GM23338 (cell line): ENCODE data around the gene DYRK1A. TPM values are rescaled to one million over a fixed set of nuclear protein-coding genes. Genes with fewer than 3 reads are reported as not detected.

Experiments used
- ATAC-seq: fragments of 200-7000 bp; cut with Tn5 transposase; 3 replicates; pipeline ENCODE4 v1.9.1; 2020
- DNase-seq: peaks from one replicate; pipeline ENCODE4 v3.0.0-alpha.2; 2015; ENCODE audit warnings: low spot score
- H2AFZ ChIP-seq: fragments of 200-600 bp; sonication (generic); 2 replicates; pipeline ENCODE4 v1.8.0; 2016; ENCODE audit warnings: antibody characterized with exemption, mild to moderate bottlenecking, moderate library complexity
- H3F3A ChIP-seq: fragments of 200-600 bp; sonication (generic); replicated peaks from 2 replicates; pipeline ENCODE4 v1.8.0; 2017; ENCODE audit warnings: antibody characterized with exemption, mixed run types, low read depth
- H3K27ac ChIP-seq: fragments of 200-600 bp; sonication (generic); 2 replicates; pipeline ENCODE4 v1.6.1; 2016; ENCODE audit warnings: low read depth
- H3K27me3 ChIP-seq: fragments of 200-600 bp; sonication (generic); 2 replicates; pipeline ENCODE4 v1.8.0; 2016; ENCODE audit warnings: mild to moderate bottlenecking, mixed run types, moderate library complexity; ENCODE audit not compliant: insufficient read depth
- H3K36me3 ChIP-seq: fragments of 200-600 bp; sonication (generic); 2 replicates; pipeline ENCODE4 v1.8.0; 2016; ENCODE audit warnings: mild to moderate bottlenecking; ENCODE audit not compliant: insufficient read depth
- H3K4me1 ChIP-seq: fragments of 200-600 bp; sonication (generic); 2 replicates; pipeline ENCODE4 v1.8.0; 2016; ENCODE audit warnings: mild to moderate bottlenecking, moderate library complexity; ENCODE audit not compliant: insufficient read depth
- H3K4me2 ChIP-seq: fragments of 200-600 bp; sonication (generic); 2 replicates; pipeline ENCODE4 v1.7.1; 2017; ENCODE audit warnings: mixed run types
- H3K4me3 ChIP-seq: fragments of 200-600 bp; sonication (generic); 2 replicates; pipeline ENCODE4 v1.6.1; 2016; ENCODE audit warnings: mixed run types
- H3K79me2 ChIP-seq: fragments of 200-600 bp; sonication (generic); replicated peaks from 2 replicates; pipeline ENCODE4 v1.8.0; 2017; ENCODE audit warnings: mild to moderate bottlenecking; ENCODE audit not compliant: insufficient read depth
- H3K9me2 ChIP-seq: fragments of 200-600 bp; sonication (generic); 2 replicates; pipeline ENCODE4 v1.8.0; 2017; ENCODE audit not compliant: insufficient read depth
- H4K20me1 ChIP-seq: fragments of 200-600 bp; sonication (generic); replicated peaks from 2 replicates; pipeline ENCODE4 v1.8.0; 2017; ENCODE audit warnings: mild to moderate bottlenecking; ENCODE audit not compliant: insufficient read depth
- H3K27ac Mint-ChIP-seq: 2 replicates; pipeline ENCODE4 v1.8.0; 2020; ENCODE audit warnings: inconsistent platforms, mild to moderate bottlenecking, moderate library complexity, mixed read lengths
- H3K27me3 Mint-ChIP-seq: 3 replicates; pipeline ENCODE4 v1.8.0; 2022; ENCODE audit warnings: low read depth, mild to moderate bottlenecking, moderate library complexity, mixed read lengths, inconsistent platforms; ENCODE audit not compliant: insufficient read depth, poor library complexity
- H3K36me3 Mint-ChIP-seq: 3 replicates; pipeline ENCODE4 v1.8.0; 2021; ENCODE audit warnings: low read depth, mild to moderate bottlenecking, inconsistent platforms, moderate library complexity, mixed read lengths
- H3K4me1 Mint-ChIP-seq: 3 replicates; pipeline ENCODE4 v1.8.0; 2020; ENCODE audit warnings: mild to moderate bottlenecking, inconsistent platforms, mixed read lengths
- H3K4me3 Mint-ChIP-seq: 3 replicates; pipeline ENCODE4 v1.8.0; 2021; ENCODE audit warnings: moderate library complexity, mild to moderate bottlenecking, inconsistent platforms, mixed read lengths
- H3K9me3 Mint-ChIP-seq: 3 replicates; pipeline ENCODE4 v1.8.0; 2020; ENCODE audit warnings: moderate library complexity, mild to moderate bottlenecking, inconsistent platforms, mixed read lengths
- CREB1 ChIP-seq: fragments of 250-450 bp; sonication (Bioruptor Pico); IDR thresholded peaks from 2 replicates; pipeline ENCODE4 v1.5.0; 2020; ENCODE audit warnings: low read depth, mild to moderate bottlenecking, moderate library complexity
- EZH2 ChIP-seq: fragments of 200-600 bp; sonication (generic); IDR thresholded peaks from one replicate; pipeline ENCODE4 v1.8.0; 2017; ENCODE audit warnings: antibody characterized with exemption, mild to moderate bottlenecking, low read depth; ENCODE audit not compliant: unreplicated experiment
- JUNB ChIP-seq: IDR thresholded peaks from one replicate; pipeline ENCODE4 v1.6.1; 2016; ENCODE audit warnings: antibody characterized with exemption; ENCODE audit not compliant: unreplicated experiment
- ZNF114 ChIP-seq: fragments of 250-450 bp; sonication (Bioruptor Pico); IDR thresholded peaks from 2 replicates; pipeline ENCODE4 v1.5.0; 2020; ENCODE audit warnings: mild to moderate bottlenecking, moderate library complexity
- ZNF331 ChIP-seq: fragments of 250-450 bp; sonication (Bioruptor Pico); IDR thresholded peaks from 2 replicates; pipeline ENCODE4 v1.5.0; 2020; ENCODE audit warnings: low read depth, mild to moderate bottlenecking, moderate library complexity
- polyA plus RNA-seq: library from polyadenylated mRNA; unstranded; fragments of >200 nt; fragmentation: Nextera tagmentation; extraction: Ambion mirVana; gene quantifications from 2 replicates; pipeline ENCODE4 v1.2.1, GENCODE V29; 2016
- total RNA-seq: library from RNA; depleted of rRNA; stranded (reverse); fragments of >200 nt; shearing (Covaris generic); gene quantifications from 2 replicates; pipeline ENCODE4 v1.2.3, GENCODE V29; 2014
- TF ChIP-seq, protein P1 (sequence below): IDR thresholded peaks from one replicate; pipeline ENCODE4 v1.6.1; 2018; ENCODE audit warnings: antibody characterized with exemption; ENCODE audit not compliant: unreplicated experiment

The DYRK1A gene
- total and polyA plus RNA-seq, 2 experiments from 2014 or later, result 10.3 to 84.7 TPM

DNA sequence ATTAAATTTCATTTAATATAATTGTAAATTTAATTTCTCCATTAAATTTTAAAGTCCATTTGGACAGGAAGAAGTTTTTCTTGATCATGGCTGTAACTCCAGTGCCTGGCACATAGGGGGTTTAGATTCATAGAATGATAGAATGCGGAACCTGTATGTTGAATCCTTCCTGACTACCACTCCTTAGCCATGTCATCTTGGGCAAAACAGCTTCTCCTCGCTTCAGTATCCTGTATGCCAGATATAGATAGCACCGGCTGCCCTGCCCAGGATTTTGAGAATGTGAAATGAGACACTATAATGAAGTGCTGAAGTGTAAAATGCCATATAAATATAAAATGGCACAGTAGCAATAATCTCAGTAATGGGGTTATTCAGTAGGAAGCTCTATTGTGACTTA, 6.4 kb downstream of the DYRK1A start:
- Histone ChIP-seq H3K36me3 (no peaks in the 10 kb centered on the region), H3F3A (no peaks in the 10 kb centered on the region), H3K4me2 (no peak overlapping the region), H4K20me1 (peaks cover 75% of the 10 kb centered on the region), H3K4me3 (no peak overlapping the region), H2AFZ (no peak overlapping the region), H3K9me2 (no peaks in the 10 kb centered on the region), H3K79me2 (peaks cover 100% of the 10 kb centered on the region), H3K27me3 (no peaks in the 10 kb centered on the region), H3K27ac (no peak overlapping the region), H3K4me1 (peaks cover 40% of the 10 kb centered on the region)
- Mint-ChIP-seq H3K9me3 (no peaks in the 10 kb centered on the region), H3K4me3 (no peak overlapping the region), H3K4me1 (peaks cover 64% of the 10 kb centered on the region), H3K27me3 (peaks cover 5% of the 10 kb centered on the region), H3K27ac (no peak overlapping the region), H3K36me3 (no peaks in the 10 kb centered on the region)
- TF ChIP-seq EZH2 (no peak), ZNF114 (CRISPR knock-in tag) (no peak), CREB1 (CRISPR knock-in tag) (no peak)
- no peak for DNase-seq
- no peak for ATAC-seq

- H3K4me3 ChIP-seq, result no peak overlapping the region
- no peaks in the 10 kb centered on the region for H3F3A ChIP-seq
- no peaks in the 10 kb centered on the region for H3K9me3 Mint-ChIP-seq
- H3K4me1 ChIP-seq, result peaks cover 43% of the 10 kb centered on the region
- TF ChIP-seq, protein P1, sequence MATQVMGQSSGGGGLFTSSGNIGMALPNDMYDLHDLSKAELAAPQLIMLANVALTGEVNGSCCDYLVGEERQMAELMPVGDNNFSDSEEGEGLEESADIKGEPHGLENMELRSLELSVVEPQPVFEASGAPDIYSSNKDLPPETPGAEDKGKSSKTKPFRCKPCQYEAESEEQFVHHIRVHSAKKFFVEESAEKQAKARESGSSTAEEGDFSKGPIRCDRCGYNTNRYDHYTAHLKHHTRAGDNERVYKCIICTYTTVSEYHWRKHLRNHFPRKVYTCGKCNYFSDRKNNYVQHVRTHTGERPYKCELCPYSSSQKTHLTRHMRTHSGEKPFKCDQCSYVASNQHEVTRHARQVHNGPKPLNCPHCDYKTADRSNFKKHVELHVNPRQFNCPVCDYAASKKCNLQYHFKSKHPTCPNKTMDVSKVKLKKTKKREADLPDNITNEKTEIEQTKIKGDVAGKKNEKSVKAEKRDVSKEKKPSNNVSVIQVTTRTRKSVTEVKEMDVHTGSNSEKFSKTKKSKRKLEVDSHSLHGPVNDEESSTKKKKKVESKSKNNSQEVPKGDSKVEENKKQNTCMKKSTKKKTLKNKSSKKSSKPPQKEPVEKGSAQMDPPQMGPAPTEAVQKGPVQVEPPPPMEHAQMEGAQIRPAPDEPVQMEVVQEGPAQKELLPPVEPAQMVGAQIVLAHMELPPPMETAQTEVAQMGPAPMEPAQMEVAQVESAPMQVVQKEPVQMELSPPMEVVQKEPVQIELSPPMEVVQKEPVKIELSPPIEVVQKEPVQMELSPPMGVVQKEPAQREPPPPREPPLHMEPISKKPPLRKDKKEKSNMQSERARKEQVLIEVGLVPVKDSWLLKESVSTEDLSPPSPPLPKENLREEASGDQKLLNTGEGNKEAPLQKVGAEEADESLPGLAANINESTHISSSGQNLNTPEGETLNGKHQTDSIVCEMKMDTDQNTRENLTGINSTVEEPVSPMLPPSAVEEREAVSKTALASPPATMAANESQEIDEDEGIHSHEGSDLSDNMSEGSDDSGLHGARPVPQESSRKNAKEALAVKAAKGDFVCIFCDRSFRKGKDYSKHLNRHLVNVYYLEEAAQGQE, result no peak
- TF ChIP-seq CREB1 (CRISPR knock-in tag) (no peak), JUNB (no peak)
- H4K20me1 ChIP-seq, result peaks cover 77% of the 10 kb centered on the region
- peaks cover 100% of the 10 kb centered on the region for H3K79me2 ChIP-seq
- H3K27ac Mint-ChIP-seq, result no peak overlapping the region; the same call in 1 of the 2 replicates
- no peak overlapping the region for H3K27ac ChIP-seq
- H3K36me3 ChIP-seq, result no peaks in the 10 kb centered on the region
- peaks cover 1% of the 10 kb centered on the region for H3K27me3 Mint-ChIP-seq
- no peaks in the 10 kb centered on the region for H3K36me3 Mint-ChIP-seq
- ATAC-seq (no peak), DNase-seq (no peak)
- H3K4me2 ChIP-seq, result no peak overlapping the region
- H3K4me3 Mint-ChIP-seq, result no peak overlapping the region
- H2AFZ ChIP-seq, result no peak overlapping the region
- no peaks in the 10 kb centered on the region for H3K27me3 ChIP-seq
- peaks cover 66% of the 10 kb centered on the region for H3K4me1 Mint-ChIP-seq
- no peaks in the 10 kb centered on the region for H3K9me2 ChIP-seq
These were observed 7.0 kb downstream of the DYRK1A start for GRCh38 chr21:37373539-37373938.

DNA sequence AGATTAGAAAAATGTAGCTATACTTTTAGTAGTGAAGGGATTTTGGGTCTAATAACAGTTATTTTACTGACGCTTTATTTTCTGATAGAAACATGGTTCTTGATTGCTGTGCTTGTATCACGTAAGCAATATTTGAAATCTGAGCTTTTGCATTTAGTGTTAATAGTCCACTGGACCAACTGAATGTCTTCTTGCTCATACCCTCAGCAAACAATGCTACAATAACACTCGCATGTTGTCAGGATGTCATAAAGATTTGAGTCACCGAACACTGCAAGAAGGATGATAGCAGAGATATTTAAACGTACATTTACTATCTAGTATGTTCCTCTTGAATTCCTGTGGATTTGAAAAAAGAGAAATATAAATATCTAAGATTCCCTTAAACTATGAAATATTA, 7.5 kb downstream of the DYRK1A start:
- Histone ChIP-seq H3K27me3 (no peaks in the 10 kb centered on the region), H3K27ac (no peak overlapping the region), H3K9me2 (0 out of 2 replicates have a peak, but pooled peaks cover 3% of the 10 kb centered on the region), H3F3A (no peaks in the 10 kb centered on the region), H4K20me1 (peaks cover 77% of the 10 kb centered on the region), H2AFZ (no peak overlapping the region), H3K4me3 (0 out of 2 replicates have a peak overlapping the region, but pooled peaks have one; percentile 4), H3K4me2 (no peak overlapping the region), H3K4me1 (peaks cover 43% of the 10 kb centered on the region), H3K79me2 (peaks cover 100% of the 10 kb centered on the region), H3K36me3 (no peaks in the 10 kb centered on the region)
- TF ChIP-seq CREB1 (CRISPR knock-in tag) (no peak), ZNF331 (CRISPR knock-in tag) (no peak), ZNF114 (CRISPR knock-in tag) (no peak)
- Mint-ChIP-seq H3K36me3 (no peaks in the 10 kb centered on the region), H3K27me3 (peaks cover 2% of the 10 kb centered on the region), H3K27ac (no peak overlapping the region), H3K4me3 (no peak overlapping the region), H3K4me1 (peaks cover 66% of the 10 kb centered on the region), H3K9me3 (no peaks in the 10 kb centered on the region)
- no peak for ATAC-seq
- no peak for DNase-seq
